Aorta (tissue), 5 donors: ENCODE results near the gene ASTE1. TPM values are rescaled to one million over a fixed set of nuclear protein-coding genes. Genes with fewer than 3 reads are reported as not detected.
A peak's percentile ranks its signal among the peaks of the same experiment; 100 is the strongest.

Experiments
- ATAC-seq: fragments of 200-7000 bp; cut with Tn5 transposase; one replicate; pipeline ENCODE4 v1.9.1; 2022; ENCODE audit warnings: moderate library complexity; ENCODE audit not compliant: low FRiP score
- DNase-seq, 2 donors: peaks; one replicate each; pipeline ENCODE4 v3.0.0-alpha.2; 2020
- H3K27ac ChIP-seq, 2 donors: one replicate each; pipeline ENCODE4 v1.5.1; 2013; ENCODE audit warnings: low read length in 2 of 2, mild to moderate bottlenecking in 2 of 2, moderate library complexity in 2 of 2, control low read depth in 1 of 2, inconsistent platforms in 1 of 2, low read depth in 1 of 2
- H3K27me3 ChIP-seq, 2 donors: one replicate each; pipeline ENCODE4 v1.6.1; 2013; ENCODE audit warnings: control low read depth in 1 of 2, low read length in 1 of 2, mild to moderate bottlenecking in 1 of 2, moderate library complexity in 1 of 2; ENCODE audit not compliant: insufficient read depth in 2 of 2, control insufficient read depth in 1 of 2
- H3K36me3 ChIP-seq, 2 donors: one replicate each; pipeline ENCODE4 v1.6.1; 2013; ENCODE audit warnings: control low read depth in 1 of 2, low read length in 1 of 2, mild to moderate bottlenecking in 1 of 2; ENCODE audit not compliant: insufficient read depth in 2 of 2, control insufficient read depth in 1 of 2
- H3K4me1 ChIP-seq, 2 donors: one replicate each; pipeline ENCODE4 v1.6.1; 2013; ENCODE audit warnings: low read length in 2 of 2, control low read depth in 1 of 2, mild to moderate bottlenecking in 1 of 2, moderate library complexity in 1 of 2; ENCODE audit not compliant: insufficient read depth in 2 of 2, control insufficient read depth in 1 of 2
- H3K4me3 ChIP-seq, 2 donors: one replicate each; pipeline ENCODE4 v1.5.1; 2013; ENCODE audit warnings: low read length in 2 of 2, control low read depth in 1 of 2, mild to moderate bottlenecking in 1 of 2
- H3K9me3 ChIP-seq: one replicate; pipeline ENCODE4 v1.6.1; 2013; ENCODE audit warnings: mild to moderate bottlenecking, low read length; ENCODE audit not compliant: control insufficient read depth
- WGBS, 2 donors: extraction: QIAGEN DNeasy Blood & Tissue Kit; methylation state at CpG; one replicate each; pipeline ENCODE4 v1.1.7; 2013; 5-methylcytosine and 5-hydroxymethylcytosine counted together
- intact Hi-C, 2 donors: fragments of 100-400 bp; cut with DNase I; formaldehyde crosslinking; loops; one replicate each; pipeline versions ENCODE4 v1.14.2 to v1.15.0; 2022
- polyA plus RNA-seq, 2 donors: library from polyadenylated mRNA; stranded (reverse); fragments of 200-250 nt; gene quantifications; one replicate each; pipeline ENCODE4 v1.2.3, GENCODE V29; 2013
- total RNA-seq, 2 donors: library from RNA; stranded (reverse); fragmentation: NEBNext Ultra II Directional; extraction: Animal tissue kit (Norgen Biotek cat#: 25700); gene quantifications; one replicate each; pipeline ENCODE4 v1.2.1, GENCODE V29; 2021
- donor health status: healthy with polysubstance abuse.
- donor health status: Bipolar disorder and iron deficiency.
- donor health status: DM: no; HTN: no; CAD: no.
- donor health status: DM: no; HTN: no; CAD: no.
- donor health status: DM: yes; HTN: yes; CAD: no.

Gene ASTE1
- total and polyA plus RNA-seq, 4 donors: 1.6 to 8.0 (median 3.8) TPM

- Histone ChIP-seq H3K4me3 (no peak overlapping the region), H3K9me3 (no peaks in the 10 kb centered on the region), H3K36me3 (no peaks in the 10 kb centered on the region), H3K4me1 (no peaks in the 10 kb centered on the region), H3K27me3 (no peaks in the 10 kb centered on the region), H3K27ac (no peak overlapping the region)
- ATAC-seq (no peak), DNase-seq (no peak)
- WGBS, 2 donors: 62 to 76% methylated on average over 1 of the region's 1 CpG
- intact Hi-C loops: no loop called here
These were observed 25.6 kb downstream of the ASTE1 start for GRCh38 chr3:131001071-131001470.

GRCh38 chr3:130997289-130997688, 29.3 kb downstream of the ASTE1 start:
- WGBS, 2 donors: 94 to 98% methylated on average over 7 of the region's 7 CpGs
- DNase-seq: no peak
- Histone ChIP-seq H3K27ac (no peak overlapping the region), H3K36me3 (peaks cover 2 to 3% of the 10 kb centered on the region in 2 donors), H3K9me3 (no peaks in the 10 kb centered on the region), H3K27me3 (no peaks in the 10 kb centered on the region), H3K4me3 (no peak overlapping the region), H3K4me1 (no peaks in the 10 kb centered on the region)
- intact Hi-C loops: no loop called here
- no peak for ATAC-seq

GRCh38 chr3:130992344-130992743, 34.3 kb downstream of the ASTE1 start:
- no peaks in the 10 kb centered on the region for H3K9me3 ChIP-seq
- no peaks in the 10 kb centered on the region for H3K27me3 ChIP-seq
- 78 to 82% methylated on average over 3 of the region's 3 CpGs for WGBS, 2 donors
- H3K4me3 ChIP-seq: no peak overlapping the region
- DNase-seq (no peak), ATAC-seq (no peak)
- H3K4me1 ChIP-seq: no peaks in the 10 kb centered on the region
- intact Hi-C loops: no loop called here
- peaks cover 2 to 8% of the 10 kb centered on the region in 2 donors for H3K36me3 ChIP-seq
- no peak overlapping the region for H3K27ac ChIP-seq

GRCh38 chr3:130991126-130991525, 35.5 kb downstream of the ASTE1 start:
- Histone ChIP-seq H3K4me3 (no peak overlapping the region), H3K27me3 (no peaks in the 10 kb centered on the region), H3K36me3 (peaks cover 2 to 8% of the 10 kb centered on the region in 2 donors), H3K27ac (no peak overlapping the region), H3K9me3 (no peaks in the 10 kb centered on the region), H3K4me1 (no peaks in the 10 kb centered on the region)
- intact Hi-C loops: no loop called here
- WGBS, 2 donors: 94 to 98% methylated on average over 5 of the region's 5 CpGs
- DNase-seq: peak in 1 of 2 donors; percentile 10
- ATAC-seq: no peak

- ATAC-seq (no peak), DNase-seq (no peak)
- H3K4me1 ChIP-seq: no peaks in the 10 kb centered on the region
- intact Hi-C loops: no loop called here
- no peak overlapping the region for H3K4me3 ChIP-seq
- peaks cover 2 to 8% of the 10 kb centered on the region in 2 donors for H3K36me3 ChIP-seq
- H3K9me3 ChIP-seq: no peaks in the 10 kb centered on the region
- 65 to 79% methylated on average over 5 of the region's 5 CpGs for WGBS, 2 donors
- H3K27ac ChIP-seq: no peak overlapping the region
- H3K27me3 ChIP-seq: no peaks in the 10 kb centered on the region
These were observed 36.3 kb downstream of the ASTE1 start for GRCh38 chr3:130990282-130990681.

- WGBS, 2 donors: 87 to 94% methylated on average over 2 of the region's 2 CpGs
- Histone ChIP-seq H3K4me1 (no peaks in the 10 kb centered on the region), H3K27ac (no peak overlapping the region), H3K4me3 (no peak overlapping the region), H3K27me3 (no peaks in the 10 kb centered on the region), H3K9me3 (no peaks in the 10 kb centered on the region), H3K36me3 (no peaks in the 10 kb centered on the region)
- intact Hi-C loops: no loop called here
- ATAC-seq (no peak), DNase-seq (no peak)
These were observed 45.2 kb downstream of the ASTE1 start for GRCh38 chr3:130981469-130981868.

GRCh38 chr3:130979117-130979516, 47.5 kb downstream of the ASTE1 start:
- Histone ChIP-seq H3K36me3 (peaks cover 0 to 3% of the 10 kb centered on the region in 2 donors), H3K27me3 (no peaks in the 10 kb centered on the region), H3K4me3 (no peak overlapping the region), H3K9me3 (no peaks in the 10 kb centered on the region), H3K27ac (no peak overlapping the region), H3K4me1 (no peaks in the 10 kb centered on the region)
- 91 to 94% methylated on average over 2 of the region's 2 CpGs for WGBS, 2 donors
- no peak for DNase-seq
- no peak for ATAC-seq
- intact Hi-C loops: no loop called here

GRCh38 chr3:130976706-130977105, 49.9 kb downstream of the ASTE1 start:
- Histone ChIP-seq H3K4me3 (no peak overlapping the region), H3K36me3 (peaks cover 0 to 8% of the 10 kb centered on the region in 2 donors), H3K27ac (no peak overlapping the region), H3K4me1 (no peaks in the 10 kb centered on the region), H3K27me3 (peaks cover 0 to 2% of the 10 kb centered on the region in 2 donors), H3K9me3 (no peaks in the 10 kb centered on the region)
- 53 to 65% methylated on average over 4 of the region's 4 CpGs for WGBS, 2 donors
- intact Hi-C loops: no loop called here
- no peak for DNase-seq
- no peak for ATAC-seq

- intact Hi-C loops: no loop called here
- H3K36me3 ChIP-seq: peaks cover 0 to 9% of the 10 kb centered on the region in 2 donors
- H3K27me3 ChIP-seq: peaks cover 0 to 2% of the 10 kb centered on the region in 2 donors
- no peak overlapping the region for H3K27ac ChIP-seq
- H3K4me3 ChIP-seq: no peak overlapping the region
- H3K4me1 ChIP-seq: no peaks in the 10 kb centered on the region
- 93 to 95% methylated on average over 3 of the region's 3 CpGs for WGBS, 2 donors
- ATAC-seq: no peak
- DNase-seq: no peak
- H3K9me3 ChIP-seq: no peaks in the 10 kb centered on the region
These were observed 51.4 kb downstream of the ASTE1 start for GRCh38 chr3:130975251-130975650.
